Stomach (tissue), 4 donors: ENCODE data around the gene CLTCL1.

Experiments used
- CTCF ChIP-seq, 7 experiments: fragments of 450-650 bp in 4 of 7; fragments of 200-600 bp in 3 of 7; sonication (generic) in 3 of 7; IDR thresholded peaks; one replicate each; pipeline ENCODE4 v1.5.1; 2016 to 2019; ENCODE audit warnings: antibody characterized with exemption in 7 of 7, control low read depth in 2 of 7, mild to moderate bottlenecking in 1 of 7
- EP300 ChIP-seq: sonication (generic); formaldehyde crosslinking; IDR thresholded peaks from one replicate; pipeline ENCODE4 v1.6.1; 2017; ENCODE audit warnings: antibody characterized with exemption
- POLR2A ChIP-seq, 4 donors: fragments of 450-650 bp; IDR thresholded peaks; one replicate each; pipeline ENCODE4 v1.6.1; 2016; ENCODE audit warnings: antibody characterized with exemption in 4 of 4, control low read depth in 2 of 4, mild to moderate bottlenecking in 1 of 4, moderate library complexity in 1 of 4
- POLR2AphosphoS5 ChIP-seq, 3 donors: sonication (generic); formaldehyde crosslinking; IDR thresholded peaks; one replicate each; pipeline ENCODE4 v1.6.1; 2016; ENCODE audit warnings: antibody characterized with exemption in 3 of 3

- TF ChIP-seq CTCF (IDR thresholded peaks at IDR 0.05), result no peak
- TF ChIP-seq POLR2A (IDR thresholded peaks at IDR 0.05), result no peak
- no peak for TF ChIP-seq POLR2AphosphoS5 (IDR thresholded peaks at IDR 0.05)
- no peak for TF ChIP-seq EP300
These were observed 44.9 kb upstream of the CLTCL1 start for GRCh38 chr22:19336133-19337075.
